HG02973 (cell line): ENCODE results near the gene HNRNPL.
"Not testable (repeated sequence)": the region's sequence is repeated elsewhere in the genome, so short reads cannot be mapped to it uniquely, and the experiment has no call there.

Experiments used
- ATAC-seq: cut with Tn5 transposase; IDR thresholded peaks from one replicate; pipeline ENCODE4 v1.9.1; 2021; ENCODE audit warnings: moderate library complexity; ENCODE audit not compliant: unreplicated experiment

The HNRNPL gene

DNA sequence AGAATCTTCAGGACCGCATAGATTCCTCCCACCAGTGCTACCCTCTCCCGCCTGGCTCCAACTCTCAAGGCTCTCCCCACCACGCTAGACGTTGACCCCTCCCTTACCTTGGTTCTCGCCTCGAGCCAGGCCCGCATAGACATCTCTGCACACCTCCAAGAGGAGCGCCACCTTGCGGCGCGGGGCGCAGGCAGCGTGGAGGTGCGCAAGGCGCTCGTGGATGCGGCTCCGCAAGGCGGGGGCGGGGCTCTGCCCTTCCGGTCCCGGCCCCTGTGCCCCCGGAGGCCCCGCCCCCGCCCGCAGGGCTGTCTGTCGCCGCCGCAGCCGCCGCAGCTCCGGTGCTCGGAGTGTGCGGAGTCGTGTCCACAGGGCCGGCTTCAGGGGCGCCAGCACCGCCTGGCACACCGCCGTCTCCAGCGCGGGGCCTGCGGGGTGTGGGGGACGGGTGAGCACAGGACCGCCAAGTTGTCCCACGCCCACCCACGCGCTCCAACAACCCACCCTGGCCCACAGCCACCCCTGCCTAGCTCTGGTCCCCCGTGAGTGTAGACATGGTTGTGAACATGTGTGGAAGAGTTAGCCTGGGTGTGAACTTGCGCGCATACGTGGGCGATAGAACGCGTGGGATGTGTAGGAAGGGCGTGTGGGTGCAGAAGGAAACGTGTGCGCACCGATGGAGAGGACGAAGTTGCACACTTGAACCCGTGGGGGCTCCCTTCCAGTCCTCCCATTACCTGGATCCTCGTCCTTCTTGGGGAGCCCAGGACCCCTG, 20.2 kb upstream of the HNRNPL start:
- ATAC-seq = peak; percentile 63

DNA sequence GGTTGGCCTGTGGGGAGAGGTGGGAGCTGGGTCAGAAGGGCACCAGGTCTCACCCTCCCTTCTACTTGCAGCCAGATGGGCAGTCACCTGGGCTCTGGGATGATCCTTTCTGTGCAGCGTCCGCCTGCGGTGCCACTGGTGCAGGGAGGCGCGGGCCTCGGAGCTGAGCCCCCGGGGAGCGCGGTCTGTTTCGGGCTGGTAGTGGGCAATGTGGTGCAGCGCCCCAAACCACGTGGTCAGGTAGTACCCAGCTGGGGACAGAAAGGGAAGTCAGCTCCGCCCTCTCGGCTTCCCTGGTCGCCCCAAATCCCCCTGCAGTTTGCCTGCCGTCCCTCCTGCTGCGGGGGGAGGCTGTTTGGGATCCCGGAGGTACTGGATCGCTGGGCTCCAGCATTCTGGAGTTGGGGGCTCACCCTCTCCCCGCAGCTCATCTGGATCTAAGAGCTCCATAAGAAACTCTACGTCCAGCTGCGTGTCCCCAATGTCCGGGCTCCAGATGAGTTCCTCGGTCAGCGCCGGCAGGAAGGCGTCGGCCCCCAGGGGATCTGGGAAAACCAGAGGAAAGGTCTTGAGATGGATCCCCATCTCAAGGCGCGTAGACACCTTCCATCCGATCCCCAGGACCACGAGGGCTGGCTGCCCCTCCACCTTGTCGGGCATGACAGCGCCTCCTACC, 19.5 kb upstream of the HNRNPL start:
- ATAC-seq = no peak

DNA sequence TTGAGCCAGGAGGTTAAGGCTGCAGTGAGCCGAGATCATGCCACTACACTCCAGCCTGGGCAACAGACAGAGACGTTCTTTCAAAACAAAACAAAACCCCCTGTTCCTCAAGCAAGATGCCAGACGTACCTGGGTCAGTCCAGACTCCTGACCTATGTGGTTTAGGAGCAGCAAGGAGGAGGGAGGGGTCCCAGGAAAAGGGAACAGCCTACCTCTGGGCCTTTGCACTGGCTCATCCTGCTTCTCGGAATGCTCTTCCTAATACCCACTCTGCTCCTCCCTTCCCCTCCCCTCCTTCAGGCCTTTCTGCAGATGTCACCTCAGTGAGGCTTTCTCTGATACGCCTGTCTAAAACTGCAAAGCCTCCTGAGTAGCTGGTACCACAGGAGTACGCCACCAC, 18.8 kb upstream of the HNRNPL start:
- ATAC-seq = no peak

- no peak for ATAC-seq
These were observed 17.5 kb upstream of the HNRNPL start for GRCh38 chr19:38867171-38867780.

DNA sequence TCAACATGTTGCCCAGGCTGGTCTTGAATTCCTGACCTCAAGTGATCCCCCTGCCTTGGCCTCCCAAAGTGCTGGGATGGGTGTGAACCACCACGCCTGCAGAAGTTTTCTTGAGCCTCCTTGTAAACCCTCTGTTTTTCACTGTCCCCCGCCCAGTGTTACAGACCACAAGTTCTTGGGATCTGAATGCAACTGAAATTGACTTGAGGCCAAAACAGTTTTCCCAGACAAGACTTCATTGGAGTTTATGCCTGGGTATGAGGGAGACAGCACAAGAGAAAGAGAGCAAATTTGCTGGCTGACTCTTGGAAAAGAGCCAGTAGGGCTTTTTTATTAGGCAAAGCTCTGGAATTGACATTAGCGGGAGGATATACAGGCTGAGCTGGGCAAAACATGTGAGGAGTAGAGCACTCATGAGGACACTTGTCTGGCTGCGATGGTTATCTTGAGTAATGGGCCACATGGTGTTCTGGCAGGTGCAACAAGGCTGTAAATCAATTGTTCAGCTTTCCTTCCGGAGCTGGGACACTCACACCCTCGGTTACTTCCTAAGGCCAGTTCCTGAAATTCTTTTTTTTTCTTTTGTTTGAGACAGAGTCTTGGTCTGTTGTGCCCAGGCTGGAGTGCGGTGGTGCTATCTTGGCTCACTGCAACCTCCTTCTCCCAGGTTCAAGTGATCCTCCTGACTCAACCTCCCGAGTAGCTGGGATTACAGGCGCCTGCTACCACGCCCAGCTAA, 12.7 kb upstream of the HNRNPL start:
- ATAC-seq = no peak

DNA sequence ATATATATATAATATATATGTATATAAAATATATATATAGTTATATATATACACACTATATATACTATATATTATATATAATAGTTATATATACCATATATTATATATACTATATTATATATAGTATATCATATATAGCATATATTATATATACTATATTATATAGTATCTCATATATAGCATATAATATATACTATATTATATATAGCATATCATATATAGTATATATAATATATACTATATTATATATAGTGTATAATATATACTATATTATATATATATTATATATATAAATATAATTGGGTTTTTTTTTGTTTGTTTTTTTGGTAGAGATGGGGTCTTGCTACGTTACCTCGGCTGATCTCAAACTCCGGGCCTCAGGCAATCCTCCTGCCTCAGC, 11.6 kb upstream of the HNRNPL start:
- ATAC-seq = no peak

DNA sequence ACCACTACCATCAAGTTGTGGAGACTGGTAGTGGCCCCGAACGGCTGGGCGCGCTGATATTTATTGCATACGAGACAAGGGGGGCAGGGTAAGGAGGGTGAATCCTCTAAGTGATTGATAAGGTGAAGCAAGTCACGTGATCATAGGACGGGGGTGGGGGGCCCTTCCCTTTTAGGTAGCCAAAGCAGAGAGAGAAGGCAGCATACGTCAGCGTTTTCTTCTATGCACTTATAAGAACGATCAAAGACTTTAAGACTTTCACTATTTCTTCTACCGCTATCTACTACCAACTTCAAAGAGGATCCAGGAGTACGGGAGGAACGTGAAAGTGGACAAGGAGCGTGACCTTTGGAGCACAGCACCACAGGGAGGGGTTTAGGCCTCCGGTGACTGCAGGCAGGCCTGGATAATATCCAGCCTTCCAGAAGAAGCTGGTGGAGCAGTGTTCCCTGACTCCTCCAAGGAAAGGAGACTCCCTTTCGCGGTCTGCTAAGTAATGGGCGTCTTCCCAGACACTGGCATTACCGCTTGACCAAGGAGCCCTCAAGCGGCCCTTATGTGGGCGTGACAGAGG, 9.9 kb upstream of the HNRNPL start:
- not testable (repeated sequence) for ATAC-seq

GRCh38 chr19:38856813-38857212, 7.0 kb upstream of the HNRNPL start:
- no peak for ATAC-seq

GRCh38 chr19:38855751-38856150, 6.0 kb upstream of the HNRNPL start:
- not testable (repeated sequence) for ATAC-seq

- not testable (repeated sequence) for ATAC-seq
These were observed 5.2 kb upstream of the HNRNPL start for GRCh38 chr19:38854961-38855360.

GRCh38 chr19:38853214-38853613, 3.4 kb upstream of the HNRNPL start:
- no peak for ATAC-seq

- no peak for ATAC-seq
These were observed 2.7 kb upstream of the HNRNPL start for GRCh38 chr19:38852231-38853044.

GRCh38 chr19:38851622-38852230, 1.9 kb upstream of the HNRNPL start:
- peak; percentile 25 for ATAC-seq

DNA sequence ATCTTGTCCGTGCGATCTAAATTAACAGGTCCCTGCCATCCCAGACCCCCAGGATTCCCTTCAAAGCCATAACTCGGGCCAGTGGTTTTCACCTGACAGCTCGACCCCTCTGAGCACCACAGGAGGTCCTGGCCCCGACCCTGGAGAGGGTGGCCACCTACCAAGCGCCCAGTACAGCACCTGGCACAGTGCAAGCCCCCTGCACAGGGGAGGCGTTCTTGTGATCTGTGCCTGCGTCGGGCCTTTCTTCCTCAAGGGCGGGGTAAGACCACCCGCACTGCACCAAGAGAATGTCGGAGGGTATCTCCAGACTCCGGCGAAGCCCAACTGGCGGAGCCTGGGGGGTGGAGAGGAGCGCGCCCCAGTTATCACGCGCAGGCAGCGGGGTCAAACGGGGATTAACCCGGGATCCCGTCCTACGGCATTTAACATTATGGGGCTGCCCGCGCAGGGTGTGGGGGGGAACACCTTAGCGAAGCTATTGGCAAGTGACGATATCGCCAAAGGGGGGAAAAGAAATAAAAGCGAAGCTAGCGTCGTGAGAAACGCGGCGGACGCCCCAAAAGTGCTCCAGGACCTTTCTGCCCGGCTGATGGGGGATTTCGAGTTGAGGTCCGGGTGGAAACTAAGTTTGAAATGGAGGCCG, 1.3 kb upstream of the HNRNPL start:
- no peak for ATAC-seq

DNA sequence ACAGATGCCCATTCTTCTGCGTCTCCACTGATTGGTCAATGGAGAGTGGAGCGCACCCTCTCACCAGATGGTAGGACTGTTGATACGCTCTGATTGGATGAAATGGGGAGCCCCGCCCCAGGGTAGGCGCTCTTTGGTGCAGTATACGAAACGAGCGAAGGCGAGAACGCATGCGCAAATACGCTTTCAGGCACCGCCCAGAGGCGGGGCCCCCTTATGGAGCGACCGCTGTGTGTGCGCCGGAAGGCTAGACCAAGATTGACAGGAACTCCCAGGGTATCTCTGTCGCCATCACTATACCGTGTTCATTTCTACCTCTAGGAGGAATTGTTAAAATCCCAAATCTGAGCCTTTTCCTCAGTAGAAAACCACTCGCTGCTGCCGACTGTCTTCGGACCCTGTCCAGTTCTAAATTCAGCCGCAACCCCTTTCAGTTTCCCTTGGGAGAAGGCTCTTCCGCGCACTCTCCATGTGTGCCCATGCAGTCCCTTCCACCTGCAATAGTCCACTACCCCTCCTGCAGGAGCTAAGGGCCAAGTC, 720 bp upstream of the HNRNPL start:
- peak; percentile 55 for ATAC-seq

- peak; percentile 27 for ATAC-seq
These were observed 483 bp downstream of the HNRNPL start for GRCh38 chr19:38849147-38849859.

GRCh38 chr19:38848299-38849146, 1.3 kb downstream of the HNRNPL start:
- no peak for ATAC-seq
